Measurements from ENCODE around the gene ZDHHC3.

DNA sequence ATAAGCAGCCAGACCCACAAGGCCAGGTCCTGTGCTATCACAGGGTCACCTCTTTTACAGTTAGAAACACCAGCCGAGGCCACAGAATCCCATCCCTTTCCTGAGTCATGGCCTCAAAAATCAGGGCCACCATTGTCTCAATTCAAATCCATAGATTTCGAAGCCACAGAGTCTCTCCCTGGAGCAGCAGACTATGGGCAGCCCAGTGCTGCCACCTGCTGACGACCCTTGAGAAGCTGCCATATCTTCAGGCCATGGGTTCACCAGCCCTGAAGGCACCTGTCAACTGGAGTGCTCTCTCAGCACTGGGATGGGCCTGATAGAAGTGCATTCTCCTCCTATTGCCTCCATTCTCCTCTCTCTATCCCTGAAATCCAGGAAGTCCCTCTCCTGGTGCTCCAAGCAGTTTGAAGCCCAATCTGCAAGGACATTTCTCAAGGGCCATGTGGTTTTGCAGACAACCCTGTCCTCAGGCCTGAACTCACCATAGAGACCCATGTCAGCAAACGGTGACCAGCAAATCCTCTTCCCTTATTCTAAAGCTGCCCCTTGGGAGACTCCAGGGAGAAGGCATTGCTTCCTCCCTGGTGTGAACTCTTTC lies 62.0 kb downstream of the ZDHHC3 start:
- TF ChIP-seq, protein P1, sequence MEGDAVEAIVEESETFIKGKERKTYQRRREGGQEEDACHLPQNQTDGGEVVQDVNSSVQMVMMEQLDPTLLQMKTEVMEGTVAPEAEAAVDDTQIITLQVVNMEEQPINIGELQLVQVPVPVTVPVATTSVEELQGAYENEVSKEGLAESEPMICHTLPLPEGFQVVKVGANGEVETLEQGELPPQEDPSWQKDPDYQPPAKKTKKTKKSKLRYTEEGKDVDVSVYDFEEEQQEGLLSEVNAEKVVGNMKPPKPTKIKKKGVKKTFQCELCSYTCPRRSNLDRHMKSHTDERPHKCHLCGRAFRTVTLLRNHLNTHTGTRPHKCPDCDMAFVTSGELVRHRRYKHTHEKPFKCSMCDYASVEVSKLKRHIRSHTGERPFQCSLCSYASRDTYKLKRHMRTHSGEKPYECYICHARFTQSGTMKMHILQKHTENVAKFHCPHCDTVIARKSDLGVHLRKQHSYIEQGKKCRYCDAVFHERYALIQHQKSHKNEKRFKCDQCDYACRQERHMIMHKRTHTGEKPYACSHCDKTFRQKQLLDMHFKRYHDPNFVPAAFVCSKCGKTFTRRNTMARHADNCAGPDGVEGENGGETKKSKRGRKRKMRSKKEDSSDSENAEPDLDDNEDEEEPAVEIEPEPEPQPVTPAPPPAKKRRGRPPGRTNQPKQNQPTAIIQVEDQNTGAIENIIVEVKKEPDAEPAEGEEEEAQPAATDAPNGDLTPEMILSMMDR (IDR thresholded peaks at IDR 0.05) = peak; percentile 48 to 70 (median 64)
- no peak for TF ChIP-seq POLR2A (IDR thresholded peaks at IDR 0.05)

All from adrenal gland (tissue), 5 donors.